GM23338 (cell line): ENCODE results near the gene APBA1. TPM values are rescaled to one million over a fixed set of nuclear protein-coding genes. Genes with fewer than 3 reads are reported as not detected.
A peak's percentile ranks its signal among the peaks of the same experiment; 100 is the strongest.

ENCODE experiments used
- ATAC-seq: fragments of 200-7000 bp; cut with Tn5 transposase; 3 replicates; pipeline ENCODE4 v1.9.1; 2020
- DNase-seq: peaks from one replicate; pipeline ENCODE4 v3.0.0-alpha.2; 2015; ENCODE audit warnings: low spot score
- H2AFZ ChIP-seq: fragments of 200-600 bp; sonication (generic); 2 replicates; pipeline ENCODE4 v1.8.0; 2016; ENCODE audit warnings: antibody characterized with exemption, mild to moderate bottlenecking, moderate library complexity
- H3F3A ChIP-seq: fragments of 200-600 bp; sonication (generic); replicated peaks from 2 replicates; pipeline ENCODE4 v1.8.0; 2017; ENCODE audit warnings: antibody characterized with exemption, mixed run types, low read depth
- H3K27ac ChIP-seq: fragments of 200-600 bp; sonication (generic); 2 replicates; pipeline ENCODE4 v1.6.1; 2016; ENCODE audit warnings: low read depth
- H3K27me3 ChIP-seq: fragments of 200-600 bp; sonication (generic); 2 replicates; pipeline ENCODE4 v1.8.0; 2016; ENCODE audit warnings: mild to moderate bottlenecking, mixed run types, moderate library complexity; ENCODE audit not compliant: insufficient read depth
- H3K36me3 ChIP-seq: fragments of 200-600 bp; sonication (generic); 2 replicates; pipeline ENCODE4 v1.8.0; 2016; ENCODE audit warnings: mild to moderate bottlenecking; ENCODE audit not compliant: insufficient read depth
- H3K4me1 ChIP-seq: fragments of 200-600 bp; sonication (generic); 2 replicates; pipeline ENCODE4 v1.8.0; 2016; ENCODE audit warnings: mild to moderate bottlenecking, moderate library complexity; ENCODE audit not compliant: insufficient read depth
- H3K4me2 ChIP-seq: fragments of 200-600 bp; sonication (generic); 2 replicates; pipeline ENCODE4 v1.7.1; 2017; ENCODE audit warnings: mixed run types
- H3K4me3 ChIP-seq: fragments of 200-600 bp; sonication (generic); 2 replicates; pipeline ENCODE4 v1.6.1; 2016; ENCODE audit warnings: mixed run types
- H3K79me2 ChIP-seq: fragments of 200-600 bp; sonication (generic); replicated peaks from 2 replicates; pipeline ENCODE4 v1.8.0; 2017; ENCODE audit warnings: mild to moderate bottlenecking; ENCODE audit not compliant: insufficient read depth
- H3K9me2 ChIP-seq: fragments of 200-600 bp; sonication (generic); 2 replicates; pipeline ENCODE4 v1.8.0; 2017; ENCODE audit not compliant: insufficient read depth
- H4K20me1 ChIP-seq: fragments of 200-600 bp; sonication (generic); replicated peaks from 2 replicates; pipeline ENCODE4 v1.8.0; 2017; ENCODE audit warnings: mild to moderate bottlenecking; ENCODE audit not compliant: insufficient read depth
- H3K27ac Mint-ChIP-seq: 2 replicates; pipeline ENCODE4 v1.8.0; 2020; ENCODE audit warnings: inconsistent platforms, mild to moderate bottlenecking, moderate library complexity, mixed read lengths
- H3K27me3 Mint-ChIP-seq: 3 replicates; pipeline ENCODE4 v1.8.0; 2022; ENCODE audit warnings: low read depth, mild to moderate bottlenecking, moderate library complexity, mixed read lengths, inconsistent platforms; ENCODE audit not compliant: insufficient read depth, poor library complexity
- H3K36me3 Mint-ChIP-seq: 3 replicates; pipeline ENCODE4 v1.8.0; 2021; ENCODE audit warnings: low read depth, mild to moderate bottlenecking, inconsistent platforms, moderate library complexity, mixed read lengths
- H3K4me1 Mint-ChIP-seq: 3 replicates; pipeline ENCODE4 v1.8.0; 2020; ENCODE audit warnings: mild to moderate bottlenecking, inconsistent platforms, mixed read lengths
- H3K4me3 Mint-ChIP-seq: 3 replicates; pipeline ENCODE4 v1.8.0; 2021; ENCODE audit warnings: moderate library complexity, mild to moderate bottlenecking, inconsistent platforms, mixed read lengths
- H3K9me3 Mint-ChIP-seq: 3 replicates; pipeline ENCODE4 v1.8.0; 2020; ENCODE audit warnings: moderate library complexity, mild to moderate bottlenecking, inconsistent platforms, mixed read lengths
- CREB1 ChIP-seq: fragments of 250-450 bp; sonication (Bioruptor Pico); IDR thresholded peaks from 2 replicates; pipeline ENCODE4 v1.5.0; 2020; ENCODE audit warnings: low read depth, mild to moderate bottlenecking, moderate library complexity
- CTCF ChIP-seq, 2 experiments: fragments of 200-600 bp in 1 of 2; sonication (generic) in 1 of 2; conservative IDR thresholded peaks; 2 replicates each; pipeline versions ENCODE4 v1.5.1 to v1.6.1; 2016 to 2017; ENCODE audit warnings: antibody characterized with exemption in 2 of 2, low read depth in 2 of 2, mild to moderate bottlenecking in 2 of 2, moderate library complexity in 1 of 2
- ETS1 ChIP-seq: IDR thresholded peaks from 2 replicates; pipeline ENCODE4 v1.6.1; 2016; ENCODE audit warnings: antibody characterized with exemption
- EZH2 ChIP-seq: fragments of 200-600 bp; sonication (generic); IDR thresholded peaks from one replicate; pipeline ENCODE4 v1.8.0; 2017; ENCODE audit warnings: antibody characterized with exemption, mild to moderate bottlenecking, low read depth; ENCODE audit not compliant: unreplicated experiment
- EZH2phosphoT487 ChIP-seq: fragments of 200-600 bp; sonication (generic); IDR thresholded peaks from one replicate; pipeline ENCODE4 v1.8.1; 2018; ENCODE audit warnings: antibody characterized with exemption; ENCODE audit not compliant: unreplicated experiment
- JUNB ChIP-seq: IDR thresholded peaks from one replicate; pipeline ENCODE4 v1.6.1; 2016; ENCODE audit warnings: antibody characterized with exemption; ENCODE audit not compliant: unreplicated experiment
- NANOG ChIP-seq: IDR thresholded peaks from 2 replicates; pipeline ENCODE4 v1.6.1; 2016; ENCODE audit warnings: antibody characterized with exemption, borderline replicate concordance
- POLR2AphosphoS5 ChIP-seq: IDR thresholded peaks from 2 replicates; pipeline ENCODE4 v1.6.1; 2016; ENCODE audit warnings: antibody characterized with exemption, low read depth
- STAT1 ChIP-seq: IDR thresholded peaks from one replicate; pipeline ENCODE4 v1.6.1; 2016; ENCODE audit warnings: antibody characterized with exemption; ENCODE audit not compliant: unreplicated experiment
- ZNF331 ChIP-seq: fragments of 250-450 bp; sonication (Bioruptor Pico); IDR thresholded peaks from 2 replicates; pipeline ENCODE4 v1.5.0; 2020; ENCODE audit warnings: low read depth, mild to moderate bottlenecking, moderate library complexity
- polyA plus RNA-seq: library from polyadenylated mRNA; unstranded; fragments of >200 nt; fragmentation: Nextera tagmentation; extraction: Ambion mirVana; gene quantifications from 2 replicates; pipeline ENCODE4 v1.2.1, GENCODE V29; 2016
- total RNA-seq: library from RNA; depleted of rRNA; stranded (reverse); fragments of >200 nt; shearing (Covaris generic); gene quantifications from 2 replicates; pipeline ENCODE4 v1.2.3, GENCODE V29; 2014
- TF ChIP-seq, protein P1 (sequence below): IDR thresholded peaks from one replicate; pipeline ENCODE4 v1.6.1; 2018; ENCODE audit warnings: antibody characterized with exemption; ENCODE audit not compliant: unreplicated experiment

The APBA1 gene
- total and polyA plus RNA-seq, 2 experiments from 2014 or later: 0.26 to 1.0 TPM

DNA sequence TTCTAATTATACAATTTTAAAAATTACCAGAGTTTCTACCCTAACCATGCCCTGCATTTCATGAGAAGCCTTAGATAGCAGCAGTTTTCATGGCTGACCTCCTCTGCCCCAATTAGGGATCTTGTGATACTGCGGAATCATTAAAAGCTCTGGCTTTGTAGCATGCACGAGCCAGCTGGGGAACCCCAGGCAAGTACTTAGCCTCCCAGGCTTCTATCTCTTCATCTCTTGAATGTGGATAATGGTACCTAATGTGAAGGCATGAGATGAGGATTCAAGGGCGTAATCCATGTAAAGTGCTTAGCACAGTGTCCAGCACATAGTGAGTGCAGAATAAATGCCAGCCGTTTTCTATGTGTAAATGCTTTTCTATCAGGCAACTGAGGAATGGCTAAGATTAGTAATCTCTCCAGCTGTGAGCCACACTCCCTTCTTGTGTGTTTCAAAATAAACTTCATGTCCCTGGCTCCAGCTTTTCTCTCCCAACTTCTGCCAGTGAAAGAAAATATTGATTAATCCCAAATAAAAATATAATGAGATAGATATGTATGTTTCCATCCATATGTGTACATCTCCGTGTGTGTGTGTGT lies 88.4 kb downstream of the APBA1 start:
- H3K4me2 ChIP-seq: no peak overlapping the region
- H3K27me3 ChIP-seq: peaks cover 62% of the 10 kb centered on the region
- no peak for TF ChIP-seq POLR2AphosphoS5
- TF ChIP-seq ZNF331 (CRISPR knock-in tag): no peak
- TF ChIP-seq ETS1: no peak
- no peak for TF ChIP-seq JUNB
- TF ChIP-seq CTCF (conservative IDR thresholded peaks at IDR 0.05; ENCODE audit: low read depth in 2 of 2): no peak
- no peak for TF ChIP-seq NANOG
- H3K4me1 ChIP-seq: 0 out of 2 replicates have a peak, but pooled peaks cover 5% of the 10 kb centered on the region
- no peaks in the 10 kb centered on the region for H3K9me3 Mint-ChIP-seq
- no peak overlapping the region for H3K4me3 ChIP-seq
- H3K4me3 Mint-ChIP-seq: no peak overlapping the region
- no peaks in the 10 kb centered on the region for H3K36me3 ChIP-seq
- no peaks in the 10 kb centered on the region for H3K36me3 Mint-ChIP-seq
- DNase-seq (no peak), ATAC-seq (no peak)
- no peak overlapping the region for H3K27ac Mint-ChIP-seq
- H3K27me3 Mint-ChIP-seq: peaks cover 18% of the 10 kb centered on the region
- H3K9me2 ChIP-seq: no peaks in the 10 kb centered on the region
- no peak overlapping the region for H3K27ac ChIP-seq
- no peaks in the 10 kb centered on the region for H3K79me2 ChIP-seq
- no peaks in the 10 kb centered on the region for H3F3A ChIP-seq
- H4K20me1 ChIP-seq: no peaks in the 10 kb centered on the region; the same call in 1 of the 2 replicates
- H2AFZ ChIP-seq: no peak overlapping the region
- peaks cover 8% of the 10 kb centered on the region for H3K4me1 Mint-ChIP-seq

DNA sequence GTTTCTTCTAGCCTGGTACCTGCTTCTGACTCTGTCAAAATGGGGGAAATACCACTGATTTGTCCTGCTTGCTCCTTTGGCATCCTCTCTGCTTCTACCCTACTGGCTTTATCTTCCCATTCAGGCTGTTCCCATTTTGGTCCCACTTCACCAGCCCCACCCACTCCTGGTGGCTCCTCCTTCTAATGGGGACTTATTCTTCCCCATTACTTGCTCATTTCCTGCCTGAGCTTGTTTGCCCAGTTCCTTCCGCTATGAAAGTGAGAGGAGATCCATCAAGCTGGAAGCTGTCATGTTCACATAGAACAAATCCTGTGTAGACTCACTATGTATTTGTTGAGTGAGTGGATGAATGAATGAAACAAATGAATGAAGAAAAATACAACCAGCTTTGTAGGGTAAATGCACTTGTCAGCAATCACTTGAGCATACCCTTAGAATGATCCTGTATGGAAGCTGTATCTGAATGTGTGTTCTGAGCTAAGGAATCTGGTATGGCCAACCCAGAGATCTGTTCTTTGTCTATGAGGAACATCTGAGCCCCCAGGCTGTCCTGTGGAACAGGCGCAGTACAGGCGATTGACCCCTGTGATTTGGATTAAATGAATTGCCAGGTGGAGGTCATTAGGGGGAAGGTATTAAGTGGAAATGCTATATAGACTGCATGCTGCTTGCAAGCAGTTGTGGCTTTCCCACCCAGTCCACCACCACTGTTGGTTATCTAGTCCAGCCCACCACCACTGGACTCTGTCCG lies 89.5 kb downstream of the APBA1 start:
- Histone ChIP-seq H3K4me1 (0 out of 2 replicates have a peak, but pooled peaks cover 5% of the 10 kb centered on the region), H3F3A (no peaks in the 10 kb centered on the region), H3K36me3 (no peaks in the 10 kb centered on the region), H3K4me3 (no peak overlapping the region), H3K27me3 (peaks cover 62% of the 10 kb centered on the region), H3K4me2 (no peak overlapping the region), H3K9me2 (no peaks in the 10 kb centered on the region), H3K27ac (no peak overlapping the region), H2AFZ (no peak overlapping the region), H4K20me1 (no peaks in the 10 kb centered on the region; the same call in 1 of the 2 replicates), H3K79me2 (no peaks in the 10 kb centered on the region)
- peak; percentile 53 for ATAC-seq
- Mint-ChIP-seq H3K36me3 (no peaks in the 10 kb centered on the region), H3K9me3 (no peaks in the 10 kb centered on the region), H3K4me1 (peaks cover 8% of the 10 kb centered on the region), H3K27ac (no peak overlapping the region), H3K27me3 (peaks cover 18% of the 10 kb centered on the region), H3K4me3 (no peak overlapping the region)
- DNase-seq: peak; percentile 42
- TF ChIP-seq EZH2 (no peak), STAT1 (no peak), NANOG (no peak), EZH2phosphoT487 (no peak), JUNB (no peak), POLR2AphosphoS5 (no peak), CREB1 (CRISPR knock-in tag) (no peak)
- TF ChIP-seq, protein P1, sequence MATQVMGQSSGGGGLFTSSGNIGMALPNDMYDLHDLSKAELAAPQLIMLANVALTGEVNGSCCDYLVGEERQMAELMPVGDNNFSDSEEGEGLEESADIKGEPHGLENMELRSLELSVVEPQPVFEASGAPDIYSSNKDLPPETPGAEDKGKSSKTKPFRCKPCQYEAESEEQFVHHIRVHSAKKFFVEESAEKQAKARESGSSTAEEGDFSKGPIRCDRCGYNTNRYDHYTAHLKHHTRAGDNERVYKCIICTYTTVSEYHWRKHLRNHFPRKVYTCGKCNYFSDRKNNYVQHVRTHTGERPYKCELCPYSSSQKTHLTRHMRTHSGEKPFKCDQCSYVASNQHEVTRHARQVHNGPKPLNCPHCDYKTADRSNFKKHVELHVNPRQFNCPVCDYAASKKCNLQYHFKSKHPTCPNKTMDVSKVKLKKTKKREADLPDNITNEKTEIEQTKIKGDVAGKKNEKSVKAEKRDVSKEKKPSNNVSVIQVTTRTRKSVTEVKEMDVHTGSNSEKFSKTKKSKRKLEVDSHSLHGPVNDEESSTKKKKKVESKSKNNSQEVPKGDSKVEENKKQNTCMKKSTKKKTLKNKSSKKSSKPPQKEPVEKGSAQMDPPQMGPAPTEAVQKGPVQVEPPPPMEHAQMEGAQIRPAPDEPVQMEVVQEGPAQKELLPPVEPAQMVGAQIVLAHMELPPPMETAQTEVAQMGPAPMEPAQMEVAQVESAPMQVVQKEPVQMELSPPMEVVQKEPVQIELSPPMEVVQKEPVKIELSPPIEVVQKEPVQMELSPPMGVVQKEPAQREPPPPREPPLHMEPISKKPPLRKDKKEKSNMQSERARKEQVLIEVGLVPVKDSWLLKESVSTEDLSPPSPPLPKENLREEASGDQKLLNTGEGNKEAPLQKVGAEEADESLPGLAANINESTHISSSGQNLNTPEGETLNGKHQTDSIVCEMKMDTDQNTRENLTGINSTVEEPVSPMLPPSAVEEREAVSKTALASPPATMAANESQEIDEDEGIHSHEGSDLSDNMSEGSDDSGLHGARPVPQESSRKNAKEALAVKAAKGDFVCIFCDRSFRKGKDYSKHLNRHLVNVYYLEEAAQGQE: no peak
